Fibroblast of skin of right biceps (primary cell): ENCODE results near the gene PTGR2.
"Not testable (repeated sequence)": the region's sequence is repeated elsewhere in the genome, so short reads cannot be mapped to it uniquely, and the experiment has no call there.

Source experiments
- DNase-seq: peaks from one replicate; pipeline ENCODE4 v3.0.0-alpha.2; 2013

PTGR2 gene

GRCh38 chr14:73833530-73834260 lies 17.9 kb upstream of the PTGR2 start:
- peak; percentile 30 for DNase-seq

DNA sequence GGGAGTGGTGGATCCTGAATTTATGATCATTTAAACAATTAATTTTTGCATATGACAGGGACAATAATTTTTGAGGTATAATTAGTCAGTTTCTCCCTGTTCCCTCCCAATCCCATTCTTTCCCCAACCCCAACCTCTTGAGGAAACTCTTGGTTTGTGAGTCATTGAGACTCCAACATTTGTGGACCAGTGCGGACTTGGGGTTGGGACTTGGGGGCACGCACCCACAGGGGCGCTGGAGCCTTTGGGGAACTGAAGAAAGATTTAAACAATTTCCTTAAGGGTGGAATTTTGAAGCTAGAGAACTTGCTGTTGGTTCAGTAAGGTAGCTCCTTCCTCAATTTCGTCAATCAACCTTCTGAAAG lies 17.4 kb upstream of the PTGR2 start:
- no peak for DNase-seq

DNA sequence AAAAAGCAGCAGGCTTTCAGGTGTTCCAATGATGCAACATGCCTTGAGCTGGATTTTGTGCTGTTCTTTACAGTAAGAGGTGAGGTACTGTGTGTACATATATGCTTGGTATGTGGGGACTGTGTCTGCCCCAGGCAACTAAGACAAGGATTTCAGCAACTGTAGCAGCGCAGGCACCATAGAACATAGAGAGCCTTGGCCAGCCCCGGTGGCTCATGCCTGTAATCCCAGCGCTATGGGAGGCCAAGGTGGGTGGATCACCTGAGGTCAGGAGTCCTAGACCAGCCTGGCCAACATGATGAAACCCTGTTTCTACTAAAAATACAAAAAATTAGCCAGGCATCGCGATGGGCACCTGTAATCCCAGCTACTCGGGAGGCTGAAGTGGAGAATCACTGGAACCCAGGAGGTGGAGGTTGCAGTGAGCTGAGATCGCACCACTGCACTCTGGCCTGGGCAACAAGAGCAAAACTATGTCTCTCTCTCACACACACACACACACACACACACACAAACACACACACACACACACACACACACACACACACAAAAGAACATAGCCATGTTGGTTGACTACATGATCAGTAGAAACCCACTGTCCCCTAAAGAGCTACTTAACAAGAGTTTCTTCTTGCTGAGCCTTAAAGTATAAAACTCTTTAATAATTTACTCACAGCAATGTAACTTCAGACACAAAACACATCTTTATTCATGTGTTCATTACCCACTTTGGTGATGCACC lies 13.2 kb upstream of the PTGR2 start:
- not testable (repeated sequence) for DNase-seq

- DNase-seq: no peak
Measured at GRCh38 chr14:73842201-73842600, 9.4 kb upstream of the PTGR2 start.

DNA sequence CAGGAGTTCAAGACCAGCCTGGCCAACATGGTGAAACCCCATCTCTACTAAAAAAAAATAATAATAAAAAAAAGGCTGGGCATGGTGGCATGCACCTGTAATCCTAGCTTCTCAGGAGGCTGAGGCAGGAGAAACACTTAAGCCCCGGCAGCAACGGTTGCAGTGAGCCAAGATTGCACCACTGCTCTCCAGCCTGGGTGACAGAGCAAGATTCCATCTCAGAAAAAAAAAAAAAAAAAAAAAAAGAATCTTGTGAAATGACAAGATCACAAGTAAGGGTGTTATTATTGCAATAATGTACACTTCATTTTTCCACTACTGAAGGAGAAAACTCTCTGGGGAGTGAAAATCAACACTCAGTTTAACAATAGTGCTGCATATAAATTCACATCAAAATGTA lies 8.8 kb upstream of the PTGR2 start:
- no peak for DNase-seq

DNA sequence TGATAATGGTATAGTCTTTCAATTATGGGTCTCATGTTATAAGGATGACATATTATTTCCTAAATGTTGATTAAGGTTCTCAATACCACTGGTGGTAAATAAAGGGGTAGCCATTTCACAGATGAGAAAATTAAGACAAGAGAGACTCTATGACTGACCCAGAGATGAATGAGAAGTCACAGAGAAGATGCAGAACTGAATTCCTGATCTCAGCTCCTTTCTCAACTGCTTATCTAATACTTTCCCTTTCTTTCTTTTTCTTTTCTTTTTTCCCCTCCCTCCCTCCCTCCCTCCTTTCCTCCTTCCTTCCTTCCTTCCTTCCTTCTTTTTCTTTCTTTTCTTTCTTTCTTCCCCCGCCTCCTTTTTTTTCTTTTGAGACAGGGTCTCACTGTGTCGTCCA lies 8.3 kb upstream of the PTGR2 start:
- DNase-seq: no peak

GRCh38 chr14:73846947-73847346 lies 4.7 kb upstream of the PTGR2 start:
- DNase-seq: no peak

GRCh38 chr14:73851000-73851399 lies 631 bp upstream of the PTGR2 start:
- DNase-seq: no peak

- no peak for DNase-seq
Measured at GRCh38 chr14:73859145-73859544, 7.5 kb downstream of the PTGR2 start.

- DNase-seq: no peak
Measured at GRCh38 chr14:73861073-73861472, 9.4 kb downstream of the PTGR2 start.

GRCh38 chr14:73862480-73862879 lies 10.8 kb downstream of the PTGR2 start:
- DNase-seq: no peak

DNA sequence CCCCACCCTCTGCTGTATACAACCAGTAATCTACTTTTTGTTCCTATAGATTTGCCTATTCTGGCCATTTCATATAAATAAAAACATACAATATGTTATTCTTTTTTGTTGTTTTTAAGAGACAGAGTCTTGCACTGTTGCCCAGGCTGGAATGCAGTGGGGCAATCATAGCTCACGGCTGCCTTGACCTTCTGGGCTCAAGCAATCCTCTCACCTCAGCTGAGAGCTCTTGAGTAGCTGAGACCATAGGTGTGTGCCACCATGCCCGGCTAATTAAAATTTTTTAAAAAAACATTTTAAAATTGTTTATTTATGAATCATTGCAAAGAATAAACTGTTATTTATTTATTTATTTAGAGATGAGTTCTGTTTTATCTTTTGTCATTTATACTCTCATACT lies 11.6 kb downstream of the PTGR2 start:
- no peak for DNase-seq

- DNase-seq: no peak
Measured at GRCh38 chr14:73865534-73866113, 14.0 kb downstream of the PTGR2 start.

- DNase-seq: not testable (repeated sequence)
Measured at GRCh38 chr14:73869754-73870153, 18.1 kb downstream of the PTGR2 start.

GRCh38 chr14:73870525-73871235 lies 19.0 kb downstream of the PTGR2 start:
- no peak for DNase-seq

- DNase-seq: no peak
Measured at GRCh38 chr14:73873660-73874059, 22.0 kb downstream of the PTGR2 start.

- no peak for DNase-seq
Measured at GRCh38 chr14:73877790-73878189, 26.2 kb downstream of the PTGR2 start.

GRCh38 chr14:73878436-73878835 lies 26.8 kb downstream of the PTGR2 start:
- no peak for DNase-seq

DNA sequence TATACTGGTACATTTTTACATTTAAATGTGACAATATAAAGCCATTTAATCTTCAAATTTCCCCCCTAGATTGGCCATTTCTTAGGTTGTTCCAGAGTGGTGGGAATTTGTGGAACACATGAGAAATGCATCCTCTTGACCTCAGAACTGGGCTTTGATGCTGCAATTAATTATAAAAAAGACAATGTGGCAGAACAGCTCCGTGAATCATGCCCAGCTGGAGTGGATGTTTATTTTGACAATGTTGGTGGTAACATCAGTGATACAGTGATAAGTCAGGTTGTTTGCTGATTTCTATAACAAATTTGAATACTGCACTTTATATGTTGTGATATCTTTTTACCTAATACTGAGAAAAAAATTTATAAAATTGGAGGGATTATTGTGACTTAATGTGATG lies 27.4 kb downstream of the PTGR2 start:
- DNase-seq: no peak

GRCh38 chr14:73884438-73885190 lies 33.0 kb downstream of the PTGR2 start:
- DNase-seq: no peak

GRCh38 chr14:73886449-73887317 lies 35.1 kb downstream of the PTGR2 start, which contains the start of gene ZNF410:
Gene ZNF410, plus strand, starts transcription at chr14:73886859. Its CDS starts 5,317 bp downstream, at chr14:73892176.
- peak; percentile 98 for DNase-seq

DNA sequence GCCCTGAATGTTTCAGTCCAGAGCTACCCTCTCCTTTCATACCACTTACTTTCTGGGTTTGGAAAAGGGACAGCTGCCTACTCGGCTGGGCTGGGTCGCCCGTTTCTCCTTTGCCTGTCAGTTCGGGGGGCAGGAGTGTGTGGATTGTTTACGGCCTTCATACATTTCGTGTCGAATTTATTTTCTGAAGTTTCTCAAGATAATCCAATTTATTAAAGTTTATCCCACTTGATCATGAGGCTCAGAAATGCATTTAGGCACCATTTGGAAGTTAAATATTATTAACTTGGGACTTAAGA lies 35.6 kb downstream of the PTGR2 start:
- no peak for DNase-seq
